GM12864 (cell line): ENCODE data around the gene TSC1.
A peak's percentile ranks its signal among the peaks of the same experiment; 100 is the strongest.

Experiments
- DNase-seq: peaks from one replicate; pipeline ENCODE4 v3.0.0-alpha.2; 2011; ENCODE audit warnings: low read depth
- H3K4me3 ChIP-seq: 2 replicates; pipeline ENCODE4 v1.5.1; 2011; ENCODE audit warnings: mild to moderate bottlenecking, low read depth, low read length, control low read depth
- CTCF ChIP-seq: IDR thresholded peaks from 2 replicates; pipeline ENCODE4 v1.5.1; 2011; ENCODE audit warnings: low read depth, mild to moderate bottlenecking, moderate library complexity, low read length, control low read depth, inconsistent platforms; ENCODE audit errors: missing control alignments

TSC1 gene

GRCh38 chr9:132882616-132883015, 61.8 kb downstream of the TSC1 start:
- H3K4me3 ChIP-seq = no peak overlapping the region
- TF ChIP-seq CTCF = no peak
- no peak for DNase-seq

GRCh38 chr9:132881826-132882225, 62.6 kb downstream of the TSC1 start:
- TF ChIP-seq CTCF = no peak
- DNase-seq = no peak
- no peak overlapping the region for H3K4me3 ChIP-seq

- H3K4me3 ChIP-seq = no peak overlapping the region
- DNase-seq = no peak
- TF ChIP-seq CTCF = no peak
Observed at GRCh38 chr9:132880324-132880661, 64.1 kb downstream of the TSC1 start.

- DNase-seq = no peak
Observed at GRCh38 chr9:132879457-132880323, 64.7 kb downstream of the TSC1 start.

GRCh38 chr9:132878695-132879456, 65.5 kb downstream of the TSC1 start, which contains the start of gene SPACA9:
Gene SPACA9, plus strand, starts transcription at chr9:132878898. Its CDS starts 5,050 bp downstream, at chr9:132883948.
- no peak for DNase-seq
- no peak for TF ChIP-seq CTCF
- peak within 1 kb of the TSS; percentile 94 for H3K4me3 ChIP-seq

More at GRCh38 chr9:132879457-132880323, 64.7 kb downstream of the TSC1 start:
- H3K4me3 ChIP-seq = no peak overlapping the region
- no peak for TF ChIP-seq CTCF

- no peak for TF ChIP-seq CTCF
- H3K4me3 ChIP-seq = peak within 1 kb of the TSS; percentile 94
- peak; percentile 5 for DNase-seq
Observed at GRCh38 chr9:132877824-132878694, 66.4 kb downstream of the TSC1 start, which contains the start of gene AK8. Gene AK8, minus strand, starts transcription at chr9:132878284. Its CDS starts 29 bp downstream, at chr9:132878255.
